CD4-positive, alpha-beta T cell treated with Interleukin-15 for 1 hour (primary cell): Measurements from ENCODE around the gene NFASC.

Source experiments
- DNase-seq: peaks from one replicate; pipeline ENCODE4 v3.0.0-alpha.2; 2020

The NFASC gene

GRCh38 chr1:205016584-205016983, 145.9 kb downstream of the NFASC start:
- no peak for DNase-seq

- DNase-seq, result no peak
Measured at GRCh38 chr1:205017001-205017400, 146.3 kb downstream of the NFASC start.

GRCh38 chr1:205017766-205018165, 147.1 kb downstream of the NFASC start:
- no peak for DNase-seq

- no peak for DNase-seq
Measured at GRCh38 chr1:205018381-205018780, 147.7 kb downstream of the NFASC start.

- DNase-seq, result no peak
Measured at GRCh38 chr1:205020466-205020865, 149.8 kb downstream of the NFASC start.

GRCh38 chr1:205024679-205025078, 154.0 kb downstream of the NFASC start:
- no peak for DNase-seq

- no peak for DNase-seq
Measured at GRCh38 chr1:205025239-205025638, 154.6 kb downstream of the NFASC start.

- DNase-seq, result no peak
Measured at GRCh38 chr1:205026181-205026580, 155.5 kb downstream of the NFASC start.

- DNase-seq, result no peak
Measured at GRCh38 chr1:205028390-205028789, 157.7 kb downstream of the NFASC start.

GRCh38 chr1:205028924-205029323, 158.3 kb downstream of the NFASC start:
- DNase-seq, result no peak

- DNase-seq, result no peak
Measured at GRCh38 chr1:205030241-205030640, 159.6 kb downstream of the NFASC start.

- DNase-seq, result no peak
Measured at GRCh38 chr1:205030896-205031295, 160.2 kb downstream of the NFASC start.

- no peak for DNase-seq
Measured at GRCh38 chr1:205032508-205032907, 161.8 kb downstream of the NFASC start.

GRCh38 chr1:205037539-205037938, 166.9 kb downstream of the NFASC start:
- DNase-seq, result no peak

GRCh38 chr1:205038132-205038786, 167.6 kb downstream of the NFASC start:
- DNase-seq, result no peak

GRCh38 chr1:205041001-205041715, 170.5 kb downstream of the NFASC start:
- DNase-seq, result no peak

- no peak for DNase-seq
Measured at GRCh38 chr1:205041998-205042910, 171.6 kb downstream of the NFASC start.

GRCh38 chr1:205042911-205043806, 172.5 kb downstream of the NFASC start, which contains the start of gene CNTN2:
Gene CNTN2, plus strand, starts transcription at chr1:205043212. Its CDS starts 9,974 bp downstream, at chr1:205053186.
- no peak for DNase-seq

- DNase-seq, result no peak
Measured at GRCh38 chr1:205043866-205044265, 173.2 kb downstream of the NFASC start.

- DNase-seq, result no peak
Measured at GRCh38 chr1:205044741-205045140, 174.1 kb downstream of the NFASC start.

- no peak for DNase-seq
Measured at GRCh38 chr1:205045146-205045545, 174.5 kb downstream of the NFASC start.

GRCh38 chr1:205046870-205047269, 176.2 kb downstream of the NFASC start:
- no peak for DNase-seq
